ENCODE results near the gene ADAM23.

Gene ADAM23

GRCh38 chr2:206512999-206513398, 69.7 kb downstream of the ADAM23 start:
- no peak for DNase-seq

- no peak for DNase-seq
Measured at GRCh38 chr2:206515580-206515979, 72.2 kb downstream of the ADAM23 start.

GRCh38 chr2:206518997-206519396, 75.7 kb downstream of the ADAM23 start:
- DNase-seq, result no peak

- DNase-seq, result no peak
Measured at GRCh38 chr2:206520450-206520849, 77.1 kb downstream of the ADAM23 start.

- no peak for DNase-seq
Measured at GRCh38 chr2:206521115-206521514, 77.8 kb downstream of the ADAM23 start.

- DNase-seq, result no peak
Measured at GRCh38 chr2:206521612-206522011, 78.3 kb downstream of the ADAM23 start.

GRCh38 chr2:206526416-206526815, 83.1 kb downstream of the ADAM23 start:
- no peak for DNase-seq

- DNase-seq, result no peak
Measured at GRCh38 chr2:206527153-206527552, 83.8 kb downstream of the ADAM23 start.

- no peak for DNase-seq
Measured at GRCh38 chr2:206530727-206531126, 87.4 kb downstream of the ADAM23 start.

- DNase-seq, result no peak
Measured at GRCh38 chr2:206531996-206532543, 88.7 kb downstream of the ADAM23 start.

GRCh38 chr2:206533977-206534376, 90.6 kb downstream of the ADAM23 start:
- DNase-seq, result no peak

- DNase-seq, result no peak
Measured at GRCh38 chr2:206535260-206535986, 92.1 kb downstream of the ADAM23 start.

GRCh38 chr2:206540757-206541156, 97.4 kb downstream of the ADAM23 start:
- no peak for DNase-seq

GRCh38 chr2:206543073-206543472, 99.7 kb downstream of the ADAM23 start:
- DNase-seq, result no peak

GRCh38 chr2:206548383-206548782, 105.1 kb downstream of the ADAM23 start:
- no peak for DNase-seq

GRCh38 chr2:206555721-206556120, 112.4 kb downstream of the ADAM23 start:
- no peak for DNase-seq

GRCh38 chr2:206556357-206556949, 113.1 kb downstream of the ADAM23 start:
- no peak for DNase-seq

- DNase-seq, result no peak
Measured at GRCh38 chr2:206557321-206557720, 114.0 kb downstream of the ADAM23 start.

GRCh38 chr2:206558492-206558891, 115.2 kb downstream of the ADAM23 start:
- no peak for DNase-seq

- DNase-seq, result no peak
Measured at GRCh38 chr2:206561962-206562361, 118.6 kb downstream of the ADAM23 start.

- no peak for DNase-seq
Measured at GRCh38 chr2:206562375-206562774, 119.0 kb downstream of the ADAM23 start.

- DNase-seq, result no peak
Measured at GRCh38 chr2:206563374-206563773, 120.0 kb downstream of the ADAM23 start.

GRCh38 chr2:206565666-206566065, 122.3 kb downstream of the ADAM23 start:
- no peak for DNase-seq

- DNase-seq, result no peak
Measured at GRCh38 chr2:206569470-206569869, 126.1 kb downstream of the ADAM23 start.

- no peak for DNase-seq
Measured at GRCh38 chr2:206570199-206570598, 126.9 kb downstream of the ADAM23 start.
